Measurements from ENCODE around the gene SPATA20. TPM values are rescaled to one million over a fixed set of nuclear protein-coding genes. Genes with fewer than 3 reads are reported as not detected.

The SPATA20 gene
- polyA plus RNA-seq, 2 of the 4 experiments (the other 2 are of a cell fraction) = 34.4 to 110 TPM

GRCh38 chr17:50604513-50604912 is 57.5 kb downstream of the SPATA20 start:
- POLR2A ChIA-PET = no interaction called here
- CTCF ChIA-PET = interaction anchor here (0.8 to 3.5 kb wide), 10 partner anchors 9 to 91 kb away, joined by 3 to 18 read pairs (median 4); no protein-coding TSS in a partner anchor
- peak in 1 of 2 experiments; percentile 19; a peak in 3 of 6 replicates for ATAC-seq
- 83% methylated on average over 13 of the region's 13 CpGs for WGBS (ENCODE audit: missing lambda C conversion rate)
- Histone ChIP-seq H3K4me3 (no peak overlapping the region), H3K4me1 (no peaks in the 10 kb centered on the region), H3K9me3 (no peaks in the 10 kb centered on the region), H3K4me2 (no peak overlapping the region), H3K27ac (no peak overlapping the region; a peak in 1 of 6 replicates)
- DNase-seq (ENCODE audit: low read depth in 1 of 2, low spot score in 1 of 2) = no peak
- FAIRE-seq = no peak
- no peak for TF ChIP-seq MYC (IDR thresholded peaks at IDR 0.05; ENCODE audit: borderline replicate concordance, low read length)
- no peak for TF ChIP-seq PBX3 (IDR thresholded peaks at IDR 0.05)
- no peak for TF ChIP-seq NPAS2 (CRISPR knock-in tag; IDR thresholded peaks at IDR 0.05; ENCODE audit: borderline replicate concordance)
- no peak for TF ChIP-seq ZFP36 (IDR thresholded peaks at IDR 0.05; ENCODE audit: borderline replicate concordance, partially characterized antibody)
- TF ChIP-seq RFX5 (IDR thresholded peaks at IDR 0.05) = no peak
- no peak for TF ChIP-seq MAZ (IDR thresholded peaks at IDR 0.05; ENCODE audit: borderline replicate concordance, low read depth, low read length)
- no peak for TF ChIP-seq TFCP2L1 (CRISPR knock-in tag; IDR thresholded peaks at IDR 0.05)
- no peak for TF ChIP-seq TP53 (CRISPR knock-in tag; IDR thresholded peaks at IDR 0.05)
- no peak for TF ChIP-seq REST (IDR thresholded peaks at IDR 0.05)
- no peak for TF ChIP-seq HEYL (CRISPR knock-in tag; IDR thresholded peaks at IDR 0.05)
- TF ChIP-seq SREBF2 (IDR thresholded peaks at IDR 0.05) = no peak
- TF ChIP-seq ATOH8 (CRISPR knock-in tag; IDR thresholded peaks at IDR 0.05; ENCODE audit: low read depth) = no peak

- Histone ChIP-seq H3K9me3 (no peaks in the 10 kb centered on the region), H3K4me3 (no peak overlapping the region), H3K4me1 (no peaks in the 10 kb centered on the region), H3K27ac (0 out of 6 replicates have a peak overlapping the region, but pooled peaks of 1 of the 2 experiments have one; percentile 25), H3K4me2 (no peak overlapping the region)
- 89% methylated on average over 10 of the region's 10 CpGs for WGBS (ENCODE audit: missing lambda C conversion rate)
- POLR2A ChIA-PET = no interaction called here
- no peak for ATAC-seq
- TF ChIP-seq RNF2 (IDR thresholded peaks at IDR 0.05; ENCODE audit: borderline replicate concordance, low read depth) = no peak
- no peak for TF ChIP-seq ELK1 (IDR thresholded peaks at IDR 0.05; ENCODE audit: low read depth, low read length)
- TF ChIP-seq CHD2 (IDR thresholded peaks at IDR 0.05; ENCODE audit: low read length, partially characterized antibody) = no peak
- no peak for TF ChIP-seq FOSL2 (IDR thresholded peaks at IDR 0.05)
- no peak for TF ChIP-seq FOSL2 (CRISPR knock-in tag; IDR thresholded peaks at IDR 0.05)
- TF ChIP-seq HOXA7 (CRISPR knock-in tag; IDR thresholded peaks at IDR 0.05) = no peak
- TF ChIP-seq RCOR1 (IDR thresholded peaks at IDR 0.05; ENCODE audit: low read depth, low read length) = no peak
- no peak for DNase-seq (ENCODE audit: low read depth in 1 of 2, low spot score in 1 of 2)
- CTCF ChIA-PET = interaction anchor here (0.6 to 3.5 kb wide), 13 partner anchors 18 to 178 kb away, joined by 3 to 18 read pairs (median 4); no protein-coding TSS in a partner anchor
- FAIRE-seq = no peak
These were observed 58.5 kb downstream of the SPATA20 start for GRCh38 chr17:50605429-50605828.

Other genes starting within 250 kb of the SPATA20 start
- gene XYLT2, start 201.0 kb upstream of the SPATA20 start, polyA plus RNA-seq (2011; rRNA removed) = 9.7 and 10.5 TPM in 2 replicates
- 13.7 to 15.9 TPM (median 15.8 TPM) in 3 replicates for gene XYLT2, start 201.0 kb upstream of the SPATA20 start, polyA plus RNA-seq (2017; fragmentation: RNase III; extraction: RNeasy Plus Mini Kit Qiagen cat#74134 plus additional on column Dnase treatment)
- 149 and 173 TPM in 2 replicates for gene MRPL27, start 174.0 kb upstream of the SPATA20 start, polyA plus RNA-seq (2011; rRNA removed)
- 155 to 170 TPM (median 156 TPM) in 3 replicates for gene MRPL27, start 174.0 kb upstream of the SPATA20 start, polyA plus RNA-seq (2017; fragmentation: RNase III; extraction: RNeasy Plus Mini Kit Qiagen cat#74134 plus additional on column Dnase treatment)
- 26.3 and 29.9 TPM in 2 replicates for gene EME1, start 173.9 kb upstream of the SPATA20 start, polyA plus RNA-seq (2011; rRNA removed)
- 21.9 to 24.3 TPM (median 23.9 TPM) in 3 replicates for gene EME1, start 173.9 kb upstream of the SPATA20 start, polyA plus RNA-seq (2017; fragmentation: RNase III; extraction: RNeasy Plus Mini Kit Qiagen cat#74134 plus additional on column Dnase treatment)
- 228 and 237 TPM in 2 replicates for gene LRRC59, start 149.7 kb upstream of the SPATA20 start, polyA plus RNA-seq (2011; rRNA removed)
- 200 to 226 TPM (median 209 TPM) in 3 replicates for gene LRRC59, start 149.7 kb upstream of the SPATA20 start, polyA plus RNA-seq (2017; fragmentation: RNase III; extraction: RNeasy Plus Mini Kit Qiagen cat#74134 plus additional on column Dnase treatment)
- 28.9 and 33.6 TPM in 2 replicates for gene ACSF2, start 121.0 kb upstream of the SPATA20 start, polyA plus RNA-seq (2011; rRNA removed)
- 16.3 to 24.4 TPM (median 21.5 TPM) in 3 replicates for gene ACSF2, start 121.0 kb upstream of the SPATA20 start, polyA plus RNA-seq (2017; fragmentation: RNase III; extraction: RNeasy Plus Mini Kit Qiagen cat#74134 plus additional on column Dnase treatment)
- not detected in 2 replicates for gene CHAD, start 78.3 kb upstream of the SPATA20 start, polyA plus RNA-seq (2011; rRNA removed)
- not detected in 3 replicates for gene CHAD, start 78.3 kb upstream of the SPATA20 start, polyA plus RNA-seq (2017; fragmentation: RNase III; extraction: RNeasy Plus Mini Kit Qiagen cat#74134 plus additional on column Dnase treatment)
- 38.2 and 47.2 TPM in 2 replicates for gene RSAD1, start 68.3 kb upstream of the SPATA20 start, polyA plus RNA-seq (2011; rRNA removed)
- gene RSAD1, start 68.3 kb upstream of the SPATA20 start, polyA plus RNA-seq (2017; fragmentation: RNase III; extraction: RNeasy Plus Mini Kit Qiagen cat#74134 plus additional on column Dnase treatment) = 36.3 to 42.0 TPM (median 40.9 TPM) in 3 replicates
- gene MYCBPAP, start 38.7 kb upstream of the SPATA20 start, polyA plus RNA-seq (2011; rRNA removed) = 2.5 and 4.1 TPM in 2 replicates
- 0.93 to 2.1 TPM (median 1.2 TPM) in 3 replicates for gene MYCBPAP, start 38.7 kb upstream of the SPATA20 start, polyA plus RNA-seq (2017; fragmentation: RNase III; extraction: RNeasy Plus Mini Kit Qiagen cat#74134 plus additional on column Dnase treatment)
- gene EPN3, start 14.4 kb upstream of the SPATA20 start, polyA plus RNA-seq (2011; rRNA removed) = 0.09 and 0.13 TPM in 2 replicates
- 0.18 to 0.26 TPM (median 0.20 TPM) in 3 replicates for gene EPN3, start 14.4 kb upstream of the SPATA20 start, polyA plus RNA-seq (2017; fragmentation: RNase III; extraction: RNeasy Plus Mini Kit Qiagen cat#74134 plus additional on column Dnase treatment)
- 4.0 and 4.9 TPM in 2 replicates for gene CACNA1G, start 13.5 kb downstream of the SPATA20 start, polyA plus RNA-seq (2011; rRNA removed)
- gene CACNA1G, start 13.5 kb downstream of the SPATA20 start, polyA plus RNA-seq (2017; fragmentation: RNase III; extraction: RNeasy Plus Mini Kit Qiagen cat#74134 plus additional on column Dnase treatment) = 7.5 to 9.0 TPM (median 8.9 TPM) in 3 replicates
- 342 and 442 TPM in 2 replicates for gene ABCC3, start 87.7 kb downstream of the SPATA20 start, polyA plus RNA-seq (2011; rRNA removed)
- 225 to 288 TPM (median 248 TPM) in 3 replicates for gene ABCC3, start 87.7 kb downstream of the SPATA20 start, polyA plus RNA-seq (2017; fragmentation: RNase III; extraction: RNeasy Plus Mini Kit Qiagen cat#74134 plus additional on column Dnase treatment)
- 68.5 and 84.3 TPM in 2 replicates for gene ANKRD40, start 160.7 kb downstream of the SPATA20 start, polyA plus RNA-seq (2011; rRNA removed)
- 44.2 to 55.2 TPM (median 50.1 TPM) in 3 replicates for gene ANKRD40, start 160.7 kb downstream of the SPATA20 start, polyA plus RNA-seq (2017; fragmentation: RNase III; extraction: RNeasy Plus Mini Kit Qiagen cat#74134 plus additional on column Dnase treatment)
- gene LUC7L3, start 172.4 kb downstream of the SPATA20 start, polyA plus RNA-seq (2011; rRNA removed) = 117 and 209 TPM in 2 replicates
- gene LUC7L3, start 172.4 kb downstream of the SPATA20 start, polyA plus RNA-seq (2017; fragmentation: RNase III; extraction: RNeasy Plus Mini Kit Qiagen cat#74134 plus additional on column Dnase treatment) = 165 to 211 TPM (median 207 TPM) in 3 replicates
- 0.18 and 0.22 TPM in 2 replicates for gene ANKRD40CL, start 220.3 kb downstream of the SPATA20 start, polyA plus RNA-seq (2011; rRNA removed)
- gene ANKRD40CL, start 220.3 kb downstream of the SPATA20 start, polyA plus RNA-seq (2017; fragmentation: RNase III; extraction: RNeasy Plus Mini Kit Qiagen cat#74134 plus additional on column Dnase treatment) = 0.13 TPM in 1 of 3 replicates, not detected in the others

All from A549 (cell line).